GM13977 (cell line): Measurements from ENCODE around the gene MRPL4.
"Not testable (repeated sequence)": the region's sequence is repeated elsewhere in the genome, so short reads cannot be mapped to it uniquely, and the experiment has no call there.

Experiments
- DNase-seq: peaks from one replicate; pipeline ENCODE4 v3.0.0; 2012; ENCODE audit warnings: low spot score
- CTCF ChIP-seq: IDR thresholded peaks from 2 replicates; pipeline ENCODE4 v1.5.1; 2012; ENCODE audit warnings: mild to moderate bottlenecking, control low read depth; ENCODE audit not compliant: insufficient read depth; ENCODE audit errors: extremely low read depth, missing control alignments
- in situ Hi-C: fragments of 300-500 bp; cut with MboI; formaldehyde crosslinking; loops from one replicate; pipeline ENCODE4 v1.12.0; 2022; ENCODE audit warnings: low sequenced_read_pairs, low pct_unique_long_range_greater_than_20kb, mixed read lengths, inconsistent platforms; ENCODE audit not compliant: unreplicated experiment

Gene MRPL4

GRCh38 chr19:10237702-10238101 is 14.3 kb upstream of the MRPL4 start:
- TF ChIP-seq CTCF: no peak
- in situ Hi-C loops: no loop called here
- DNase-seq: no peak

- in situ Hi-C loops: no loop called here
- no peak for TF ChIP-seq CTCF
- DNase-seq: no peak
Observed at GRCh38 chr19:10238172-10238783, 13.7 kb upstream of the MRPL4 start.

- in situ Hi-C loops, DNase-seq: not testable (repeated sequence)
Observed at GRCh38 chr19:10241826-10242449, 10.1 kb upstream of the MRPL4 start.

- no peak for TF ChIP-seq CTCF
- in situ Hi-C loops: no loop called here
- DNase-seq: no peak
Observed at GRCh38 chr19:10243606-10244005, 8.4 kb upstream of the MRPL4 start.

GRCh38 chr19:10245189-10245939 is 6.7 kb upstream of the MRPL4 start:
- in situ Hi-C loops: no loop called here
- TF ChIP-seq CTCF: no peak
- DNase-seq: no peak

- no peak for DNase-seq
- no peak for TF ChIP-seq CTCF
- in situ Hi-C loops: no loop called here
Observed at GRCh38 chr19:10246511-10246910, 5.5 kb upstream of the MRPL4 start.

- in situ Hi-C loops: loop anchor here (25.0 kb wide), 1 partner anchor 315 kb away; the partner anchor contains the start of gene OLFM2
- TF ChIP-seq CTCF: no peak
- DNase-seq: no peak
Observed at GRCh38 chr19:10252707-10253106, 693 bp downstream of the MRPL4 start.
